CD14-positive monocyte (primary cell): ENCODE results near the gene MBD1. TPM values are rescaled to one million over a fixed set of nuclear protein-coding genes. Genes with fewer than 3 reads are reported as not detected.

Source experiments
- DNase-seq, 3 donors: peaks; one replicate each; pipeline ENCODE4 v3.0.0-alpha.2; 2011 to 2022
- H2AFZ ChIP-seq: 2 replicates; pipeline ENCODE4 v1.6.0; 2012; ENCODE audit warnings: mild to moderate bottlenecking, low read depth, low read length, inconsistent platforms; ENCODE audit not compliant: insufficient read depth, poor library complexity, severe bottlenecking
- H3K27ac ChIP-seq, 2 donors: 1 replicate in 1 of 2; 2 replicates in 1 of 2; pipeline ENCODE4 v1.5.1; 2012 to 2013; ENCODE audit warnings: low read length in 2 of 2, control low read depth in 1 of 2, inconsistent platforms in 1 of 2, low read depth in 1 of 2, mild to moderate bottlenecking in 1 of 2
- H3K27me3 ChIP-seq, 2 donors: one replicate each; pipeline versions ENCODE4 v1.6.0 to v1.6.1; 2011 to 2013; ENCODE audit warnings: low read length in 2 of 2; ENCODE audit not compliant: control insufficient read depth in 2 of 2, insufficient read depth in 2 of 2
- H3K36me3 ChIP-seq, 2 donors: replicated peaks in 1 of 2; 1 replicate in 1 of 2; 2 replicates in 1 of 2; pipeline versions ENCODE4 v1.5.1 to v1.6.1; 2012 to 2013; ENCODE audit warnings: low read length in 2 of 2, control low read depth in 1 of 2, inconsistent platforms in 1 of 2, mild to moderate bottlenecking in 1 of 2; ENCODE audit not compliant: insufficient read depth in 2 of 2, control insufficient read depth in 1 of 2
- H3K4me1 ChIP-seq, 2 donors: 1 replicate in 1 of 2; 2 replicates in 1 of 2; pipeline versions ENCODE4 v1.5.1 to v1.6.1; 2012 to 2013; ENCODE audit warnings: low read length in 2 of 2, control low read depth in 1 of 2, inconsistent platforms in 1 of 2, mild to moderate bottlenecking in 1 of 2, moderate library complexity in 1 of 2; ENCODE audit not compliant: insufficient read depth in 2 of 2, control insufficient read depth in 1 of 2
- H3K4me2 ChIP-seq: replicated peaks from 2 replicates; pipeline ENCODE3; 2012; ENCODE audit warnings: low read length, moderate library complexity, mild to moderate bottlenecking; ENCODE audit not compliant: poor library complexity, severe bottlenecking; ENCODE audit errors: extremely low read depth
- H3K4me3 ChIP-seq, 3 experiments: fragments of 200-600 bp in 1 of 3; sonication (generic) in 1 of 3; replicated peaks in 1 of 3; 1 replicate in 2 of 3; 2 replicates in 1 of 3; pipeline ENCODE4 v1.5.1; 2011 to 2013; ENCODE audit warnings: low read length in 3 of 3, mild to moderate bottlenecking in 3 of 3, control low read depth in 2 of 3, low read depth in 2 of 3, inconsistent platforms in 1 of 3, moderate library complexity in 1 of 3
- H3K79me2 ChIP-seq: 2 replicates; pipeline ENCODE4 v1.6.0; 2012; ENCODE audit warnings: mild to moderate bottlenecking, control low read depth, inconsistent platforms, low read length, moderate library complexity; ENCODE audit not compliant: insufficient read depth
- H3K9ac ChIP-seq: 2 replicates; pipeline ENCODE4 v1.6.0; 2017; ENCODE audit warnings: low read length, mild to moderate bottlenecking; ENCODE audit not compliant: insufficient read depth, poor library complexity, severe bottlenecking
- H3K9me3 ChIP-seq, 2 donors: replicated peaks in 1 of 2; 1 replicate in 1 of 2; 2 replicates in 1 of 2; pipeline versions ENCODE4 v1.5.1 to v1.6.1; 2012 to 2013; ENCODE audit warnings: low read length in 2 of 2, control low read depth in 1 of 2; ENCODE audit not compliant: control insufficient read depth in 1 of 2, insufficient read depth in 1 of 2
- H4K20me1 ChIP-seq: 2 replicates; pipeline ENCODE4 v1.6.0; 2012; ENCODE audit warnings: mild to moderate bottlenecking, low read length, control low read depth, moderate library complexity; ENCODE audit not compliant: insufficient read depth
- H3K27ac Mint-ChIP-seq, 7 donors: one replicate each; pipeline ENCODE4 v1.8.0; 2020; ENCODE audit warnings: mild to moderate bottlenecking in 7 of 7, mixed read lengths in 7 of 7, moderate library complexity in 6 of 7, inconsistent platforms in 2 of 7
- H3K27me3 Mint-ChIP-seq, 3 donors: one replicate each; pipeline ENCODE4 v1.8.0; 2021 to 2022; ENCODE audit warnings: low read depth in 3 of 3, mild to moderate bottlenecking in 3 of 3, mixed read lengths in 3 of 3, moderate library complexity in 3 of 3, inconsistent platforms in 1 of 3
- H3K36me3 Mint-ChIP-seq, 2 donors: one replicate each; pipeline ENCODE4 v1.8.0; 2020; ENCODE audit warnings: mixed read lengths in 2 of 2, inconsistent platforms in 1 of 2, mild to moderate bottlenecking in 1 of 2
- H3K4me1 Mint-ChIP-seq: one replicate; pipeline ENCODE4 v1.8.0; 2020; ENCODE audit warnings: mild to moderate bottlenecking, mixed read lengths
- H3K4me3 Mint-ChIP-seq, 2 donors: one replicate each; pipeline ENCODE4 v1.8.0; 2020; ENCODE audit warnings: mild to moderate bottlenecking in 2 of 2, mixed read lengths in 2 of 2, moderate library complexity in 1 of 2
- H3K9me3 Mint-ChIP-seq, 7 donors: one replicate each; pipeline ENCODE4 v1.8.0; 2020 to 2022; ENCODE audit warnings: mixed read lengths in 7 of 7, mild to moderate bottlenecking in 6 of 7, moderate library complexity in 6 of 7, inconsistent platforms in 2 of 7
- WGBS: methylation state at CpG from one replicate; pipeline ENCODE4 v1.1.5; 2013; ENCODE audit warnings: missing lambda C conversion rate; ENCODE audit not compliant: insufficient coverage; 5-methylcytosine and 5-hydroxymethylcytosine counted together
- intact Hi-C, 2 donors: fragments of 100-400 bp; cut with micrococcal nuclease; formaldehyde crosslinking; loops; one replicate each; pipeline versions ENCODE4 v1.15.0 to v1.15.1; 2023
- polyA plus RNA-seq, 3 donors: library from polyadenylated mRNA; depleted of rRNA in 1 of 3; unstranded in 2 of 3; stranded (reverse) in 1 of 3; fragments of 300-500 nt in 2 of 3; fragments of >200 nt in 1 of 3; fragmentation: Illumina TruSeq in 2 of 3; gene quantifications; 1 replicate in 2 of 3; 2 replicates in 1 of 3; pipeline ENCODE4 v1.2.3, GENCODE V29; 2012 to 2021
- TF ChIP-seq, protein P1 (sequence below): fragments of 200-600 bp; IDR thresholded peaks from one replicate; pipeline ENCODE4 v1.8.0; 2022; ENCODE audit warnings: antibody characterized with exemption, mild to moderate bottlenecking

The MBD1 gene
- polyA plus RNA-seq, 3 donors: 13.2 to 88.6 (median 17.4) TPM

DNA sequence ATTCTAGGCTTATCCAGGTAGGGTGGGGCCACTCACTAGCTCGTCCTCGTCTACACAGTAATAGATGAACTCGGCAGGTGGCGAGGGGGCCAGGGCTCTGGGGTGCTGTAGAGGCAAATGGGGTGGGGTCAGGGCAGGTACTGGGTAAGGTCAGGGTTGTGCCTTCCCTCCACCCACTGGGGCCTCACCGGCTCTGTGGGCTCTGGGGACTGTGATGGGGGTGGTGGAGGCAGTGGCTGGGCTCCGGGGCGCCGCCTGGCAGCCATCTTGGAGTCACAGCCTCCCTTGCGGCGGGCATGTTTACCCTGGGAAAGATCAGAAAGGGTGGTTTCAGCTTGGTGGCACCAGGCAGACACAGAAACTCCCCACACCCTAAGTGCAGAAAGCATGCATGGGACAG is 6.4 kb downstream of the MBD1 start:
- Histone ChIP-seq H3K27ac (no peak overlapping the region), H3K4me3 (no peak overlapping the region), H3K27me3 (no peaks in the 10 kb centered on the region), H3K4me2 (no peak overlapping the region), H3K79me2 (peaks cover 23% of the 10 kb centered on the region), H3K9ac (no peak overlapping the region), H4K20me1 (no peaks in the 10 kb centered on the region), H3K4me1 (peaks cover 3 to 10% of the 10 kb centered on the region in 2 donors), H2AFZ (no peak overlapping the region), H3K36me3 (peaks cover 79 to 97% of the 10 kb centered on the region in 2 donors), H3K9me3 (no peaks in the 10 kb centered on the region)
- no peak for DNase-seq
- TF ChIP-seq, protein P1, sequence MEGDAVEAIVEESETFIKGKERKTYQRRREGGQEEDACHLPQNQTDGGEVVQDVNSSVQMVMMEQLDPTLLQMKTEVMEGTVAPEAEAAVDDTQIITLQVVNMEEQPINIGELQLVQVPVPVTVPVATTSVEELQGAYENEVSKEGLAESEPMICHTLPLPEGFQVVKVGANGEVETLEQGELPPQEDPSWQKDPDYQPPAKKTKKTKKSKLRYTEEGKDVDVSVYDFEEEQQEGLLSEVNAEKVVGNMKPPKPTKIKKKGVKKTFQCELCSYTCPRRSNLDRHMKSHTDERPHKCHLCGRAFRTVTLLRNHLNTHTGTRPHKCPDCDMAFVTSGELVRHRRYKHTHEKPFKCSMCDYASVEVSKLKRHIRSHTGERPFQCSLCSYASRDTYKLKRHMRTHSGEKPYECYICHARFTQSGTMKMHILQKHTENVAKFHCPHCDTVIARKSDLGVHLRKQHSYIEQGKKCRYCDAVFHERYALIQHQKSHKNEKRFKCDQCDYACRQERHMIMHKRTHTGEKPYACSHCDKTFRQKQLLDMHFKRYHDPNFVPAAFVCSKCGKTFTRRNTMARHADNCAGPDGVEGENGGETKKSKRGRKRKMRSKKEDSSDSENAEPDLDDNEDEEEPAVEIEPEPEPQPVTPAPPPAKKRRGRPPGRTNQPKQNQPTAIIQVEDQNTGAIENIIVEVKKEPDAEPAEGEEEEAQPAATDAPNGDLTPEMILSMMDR: no peak
- Mint-ChIP-seq H3K4me3 (no peak overlapping the region), H3K27ac (peak overlapping the region in 2 of 7 donors; percentile 55 to 59), H3K9me3 (peaks cover 0 to 2% (median 0%) of the 10 kb centered on the region in 7 donors), H3K27me3 (peaks cover 0 to 1% (median 0%) of the 10 kb centered on the region in 3 donors), H3K36me3 (peaks cover 73 to 79% of the 10 kb centered on the region in 2 donors), H3K4me1 (peaks cover 9% of the 10 kb centered on the region)
- 94% methylated on average over 3 of the region's 10 CpGs for WGBS
- intact Hi-C loops: no loop called here

- Histone ChIP-seq H3K9me3 (no peaks in the 10 kb centered on the region), H3K27me3 (no peaks in the 10 kb centered on the region), H3K9ac (no peak overlapping the region), H2AFZ (no peak overlapping the region), H3K79me2 (peaks cover 14% of the 10 kb centered on the region), H3K4me1 (peaks cover 0 to 5% of the 10 kb centered on the region in 2 donors), H4K20me1 (no peaks in the 10 kb centered on the region), H3K36me3 (peaks cover 85 to 97% of the 10 kb centered on the region in 2 donors), H3K4me2 (no peak overlapping the region), H3K27ac (no peak overlapping the region), H3K4me3 (no peak overlapping the region)
- peaks cover 4% of the 10 kb centered on the region for H3K4me1 Mint-ChIP-seq
- H3K9me3 Mint-ChIP-seq: peaks cover 0 to 2% (median 0%) of the 10 kb centered on the region in 7 donors
- WGBS: 97% methylated on average over 12 of the region's 17 CpGs
- TF ChIP-seq, protein P1: no peak
- H3K27ac Mint-ChIP-seq: peak overlapping the region in 1 of 7 donors; percentile 73
- H3K27me3 Mint-ChIP-seq: peaks cover 0 to 3% (median 0%) of the 10 kb centered on the region in 3 donors
- peaks cover 77 to 84% of the 10 kb centered on the region in 2 donors for H3K36me3 Mint-ChIP-seq
- DNase-seq: no peak
- no peak overlapping the region for H3K4me3 Mint-ChIP-seq
- intact Hi-C loops: no loop called here
These were observed 7.3 kb downstream of the MBD1 start for GRCh38 chr18:50274044-50274442.
